Kidney tubule cell (primary cell): Measurements from ENCODE around the gene MREG.
"Not testable (repeated sequence)": the region's sequence is repeated elsewhere in the genome, so short reads cannot be mapped to it uniquely, and the experiment has no call there.

Experiments
- DNase-seq: peaks from one replicate; pipeline ENCODE4 v3.0.0-alpha.2; 2018; ENCODE audit warnings: low spot score

MREG gene

DNA sequence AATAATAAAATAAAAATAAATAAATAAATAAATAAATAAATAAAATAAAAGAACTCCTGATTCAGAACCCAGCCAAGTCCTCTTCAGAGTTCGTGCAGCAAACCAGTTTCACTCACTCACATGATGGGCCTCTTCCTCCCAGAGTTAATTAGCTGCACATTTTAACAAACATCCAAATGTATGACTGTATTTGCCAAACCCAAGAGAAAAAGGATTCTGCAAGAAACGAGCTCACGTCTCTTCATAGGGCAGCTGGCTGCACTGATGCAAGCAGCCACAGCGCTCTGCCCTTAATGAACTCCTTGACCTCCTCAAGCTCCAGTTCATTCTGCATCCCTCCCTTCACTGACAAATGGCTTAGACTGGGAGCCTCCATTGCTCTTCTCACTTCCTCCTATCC lies 55.1 kb downstream of the MREG start:
- no peak for DNase-seq

DNA sequence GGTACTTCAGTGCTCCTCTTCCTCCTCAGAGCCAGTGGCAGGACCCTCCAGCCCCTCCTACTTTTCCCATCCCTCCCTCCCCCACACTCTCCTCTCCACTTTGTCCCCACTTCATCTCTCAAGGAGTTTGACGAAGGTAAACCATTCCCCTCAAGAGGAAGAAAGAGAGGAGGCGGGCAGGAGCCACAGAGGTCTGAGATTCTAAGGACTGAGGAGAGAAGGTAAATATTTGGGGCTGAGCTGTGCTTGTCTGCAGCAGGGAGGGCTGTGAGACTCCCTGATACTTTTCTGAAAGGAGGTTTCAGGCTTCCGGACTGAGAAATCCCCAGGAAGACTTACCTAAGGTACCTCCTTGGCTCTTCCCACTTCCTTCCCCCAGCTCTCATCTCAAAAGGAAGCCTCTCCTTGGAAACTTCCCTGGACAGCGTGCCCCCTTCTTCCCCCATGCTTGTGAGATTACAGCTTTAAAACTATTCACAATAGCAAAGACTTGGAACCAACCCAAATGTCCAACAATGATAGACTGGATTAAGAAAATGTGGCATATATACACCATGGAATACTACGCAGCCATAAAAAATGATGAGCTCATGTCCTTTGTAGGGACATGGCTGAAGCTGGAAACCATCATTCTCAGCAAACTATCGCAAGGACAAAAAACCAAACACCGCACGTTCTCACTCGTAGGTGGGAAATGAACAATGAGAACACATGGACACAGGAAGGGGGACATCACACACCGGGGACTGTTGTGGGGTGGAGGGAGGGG lies 55.8 kb downstream of the MREG start:
- not testable (repeated sequence) for DNase-seq

- DNase-seq: no peak
Observed at GRCh38 chr2:215952860-215953637, 60.3 kb downstream of the MREG start.

DNA sequence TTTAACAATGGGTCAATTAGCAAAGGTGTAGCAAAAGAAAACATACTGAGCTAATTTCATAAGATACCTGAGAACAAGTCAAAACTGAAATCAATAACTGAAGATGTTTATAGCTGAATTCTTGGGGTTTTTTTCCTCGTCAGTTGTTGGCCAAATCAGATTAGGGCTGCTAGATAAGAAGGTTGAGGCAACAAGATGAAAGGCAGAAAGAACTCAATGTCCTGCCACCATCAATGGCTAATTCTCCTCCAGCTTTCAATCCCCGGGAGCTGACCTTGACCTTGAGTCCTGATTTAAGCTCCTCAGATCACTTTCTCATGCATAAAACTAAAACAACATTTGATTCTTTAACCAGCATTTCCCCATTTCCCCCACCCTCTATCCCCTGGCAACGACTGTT lies 61.8 kb downstream of the MREG start:
- no peak for DNase-seq

GRCh38 chr2:215949991-215950404 lies 63.4 kb downstream of the MREG start:
- peak; percentile 60 for DNase-seq

DNA sequence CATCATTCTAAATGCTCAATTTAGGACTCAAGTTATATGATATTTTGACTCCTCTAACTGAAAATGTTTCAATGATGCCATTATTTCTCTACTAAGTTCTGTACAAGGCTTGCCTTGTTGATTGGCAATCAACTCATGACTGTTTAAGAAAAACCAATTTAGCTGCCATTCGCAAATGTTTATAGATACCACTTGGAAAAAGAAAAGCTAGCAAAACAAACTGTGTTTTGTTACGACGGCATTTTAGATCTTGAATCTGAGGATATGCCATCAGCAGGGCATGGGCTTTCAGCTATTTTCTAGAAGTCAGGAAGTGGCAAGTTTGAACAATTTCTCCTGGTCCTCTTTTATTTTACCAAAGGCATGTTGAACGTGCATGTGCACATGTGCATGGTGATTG lies 65.3 kb downstream of the MREG start:
- no peak for DNase-seq

DNA sequence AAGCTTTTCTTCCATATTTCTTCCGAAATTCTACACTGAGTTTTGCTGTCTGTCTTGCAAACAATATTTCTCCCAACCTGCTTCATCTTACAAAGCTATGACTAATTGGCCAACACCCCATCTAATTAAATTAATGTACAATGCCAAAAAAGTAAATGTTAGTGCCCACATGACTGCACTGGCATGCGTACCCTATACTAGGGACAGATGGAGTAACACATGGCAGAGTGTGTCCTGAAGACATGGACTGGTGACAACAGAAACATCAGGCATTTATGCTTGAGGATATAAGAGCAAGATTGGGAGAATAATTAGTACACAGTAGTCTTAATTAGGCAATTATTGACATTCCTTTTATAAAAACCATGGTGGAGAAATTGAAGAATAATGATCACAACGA lies 66.8 kb downstream of the MREG start:
- DNase-seq: no peak

DNA sequence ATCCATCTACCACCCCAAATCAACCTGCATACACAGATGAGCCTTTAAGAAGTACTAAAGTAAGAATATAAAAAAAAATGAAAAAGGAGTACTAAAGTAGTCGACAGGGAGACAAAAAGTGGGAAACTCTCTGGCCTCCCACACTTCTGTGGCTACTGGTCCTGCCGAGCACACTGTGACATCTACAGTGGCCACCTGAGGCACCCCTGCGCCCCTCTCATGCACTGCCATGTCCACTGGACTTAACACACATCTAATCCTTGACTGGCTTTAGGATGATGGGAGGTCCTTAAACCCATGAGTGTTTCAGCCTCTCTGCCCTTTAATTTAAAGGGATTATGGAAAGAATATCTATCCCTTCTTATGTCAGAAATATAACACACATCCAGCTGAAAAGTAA lies 71.2 kb downstream of the MREG start:
- no peak for DNase-seq

DNA sequence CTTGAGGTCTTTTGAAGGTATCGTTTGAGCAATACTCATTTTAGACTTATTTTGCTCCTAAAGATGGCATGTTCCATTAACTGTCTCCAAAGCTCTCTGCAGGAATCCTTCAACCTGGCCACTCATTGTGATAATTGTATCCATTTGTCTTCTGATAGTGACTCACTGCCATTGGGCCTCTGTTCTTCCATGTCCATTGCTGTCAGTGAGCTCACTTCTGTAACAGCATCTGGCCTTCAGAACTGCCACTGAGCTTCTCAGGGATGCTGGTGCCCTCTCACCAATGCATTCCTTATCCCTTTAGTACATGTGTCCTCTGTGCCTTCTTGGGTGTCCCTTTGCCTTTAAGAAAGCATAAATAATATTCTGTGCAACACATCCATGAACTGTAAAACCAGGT lies 71.6 kb downstream of the MREG start:
- no peak for DNase-seq

DNA sequence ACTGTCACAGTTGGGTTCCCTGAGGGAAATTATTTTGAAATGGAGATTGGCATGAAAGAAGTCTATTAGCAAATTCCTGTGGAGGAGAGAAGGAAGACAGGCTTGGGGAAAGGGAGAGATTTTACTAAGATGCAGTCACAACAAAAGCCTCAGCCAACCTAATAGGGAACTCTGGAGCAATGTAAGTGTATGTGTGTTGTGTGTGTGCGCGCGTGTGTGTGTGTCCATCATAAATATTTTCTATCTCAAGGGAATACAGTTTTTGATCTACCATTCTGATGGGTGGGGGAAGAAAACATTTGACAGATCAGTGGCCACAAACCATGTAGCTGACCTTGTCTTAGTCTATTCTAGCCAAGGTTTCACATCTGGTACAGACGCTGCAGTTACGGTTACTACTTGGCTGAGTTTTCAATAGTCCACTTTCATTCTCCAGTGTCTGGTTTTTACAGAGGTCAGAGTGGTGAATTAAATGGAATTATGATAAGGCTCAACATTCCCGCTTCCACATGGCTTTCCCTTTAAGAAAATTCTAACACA lies 72.6 kb downstream of the MREG start:
- no peak for DNase-seq

DNA sequence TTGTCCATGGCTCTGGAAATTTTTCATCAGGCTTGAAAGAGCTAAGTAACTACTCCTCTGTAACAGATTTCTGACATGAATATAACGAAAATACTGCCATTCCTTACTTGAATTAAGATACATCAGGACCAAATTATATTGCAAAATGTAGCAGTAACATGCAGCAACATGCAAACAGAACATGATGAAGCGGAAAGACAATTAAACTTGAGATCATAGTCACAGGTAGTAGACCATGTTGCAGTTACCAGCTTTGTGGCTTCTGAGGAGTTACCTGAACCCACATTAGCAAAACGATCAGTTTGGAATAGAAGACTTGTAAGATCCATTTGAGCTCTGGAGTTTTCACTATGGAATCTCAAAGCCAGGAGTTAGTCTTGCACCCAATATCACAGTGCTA lies 76.2 kb downstream of the MREG start:
- DNase-seq: no peak

- DNase-seq: no peak
Observed at GRCh38 chr2:215933151-215933550, 80.2 kb downstream of the MREG start.

- DNase-seq: peak; percentile 72
Observed at GRCh38 chr2:215931256-215931903, 82.0 kb downstream of the MREG start.

- DNase-seq: peak; percentile 21
Observed at GRCh38 chr2:215930505-215931253, 82.7 kb downstream of the MREG start.

DNA sequence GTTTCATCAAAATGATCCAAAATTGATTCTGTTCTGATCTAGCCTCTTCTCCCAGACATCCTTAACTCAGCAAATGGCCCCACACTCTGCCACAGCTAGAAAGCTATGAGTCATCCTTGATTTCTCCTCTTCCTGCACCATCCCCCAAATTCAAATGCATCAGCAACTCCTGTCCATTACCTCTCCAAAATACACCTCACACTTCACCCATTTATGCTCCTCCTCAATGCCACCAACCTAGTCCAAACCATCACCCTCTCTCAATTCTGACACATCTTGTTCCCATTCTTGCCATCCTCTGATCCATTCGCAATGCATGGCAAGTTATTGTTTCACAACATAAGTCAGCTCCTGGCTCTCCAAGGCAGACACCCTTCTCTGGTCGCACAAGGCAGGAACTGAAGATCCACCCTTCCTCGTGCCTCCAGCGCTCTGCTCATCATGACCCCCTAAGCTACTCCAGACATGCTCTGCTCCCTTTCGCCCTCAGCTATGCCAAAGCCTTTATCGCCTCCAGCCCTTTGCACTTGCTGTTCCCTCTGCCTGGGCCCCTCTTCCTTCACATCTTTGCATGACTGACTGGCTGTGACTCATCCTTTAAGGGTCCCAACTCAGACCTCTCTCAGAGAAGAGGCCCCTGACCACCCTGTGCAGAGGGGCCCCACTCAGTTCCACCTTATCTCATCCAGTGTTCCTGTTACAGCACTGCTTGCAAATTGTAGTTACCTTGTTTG lies 83.6 kb downstream of the MREG start:
- peak; percentile 43 for DNase-seq

GRCh38 chr2:215928086-215928485 lies 85.3 kb downstream of the MREG start:
- no peak for DNase-seq

DNA sequence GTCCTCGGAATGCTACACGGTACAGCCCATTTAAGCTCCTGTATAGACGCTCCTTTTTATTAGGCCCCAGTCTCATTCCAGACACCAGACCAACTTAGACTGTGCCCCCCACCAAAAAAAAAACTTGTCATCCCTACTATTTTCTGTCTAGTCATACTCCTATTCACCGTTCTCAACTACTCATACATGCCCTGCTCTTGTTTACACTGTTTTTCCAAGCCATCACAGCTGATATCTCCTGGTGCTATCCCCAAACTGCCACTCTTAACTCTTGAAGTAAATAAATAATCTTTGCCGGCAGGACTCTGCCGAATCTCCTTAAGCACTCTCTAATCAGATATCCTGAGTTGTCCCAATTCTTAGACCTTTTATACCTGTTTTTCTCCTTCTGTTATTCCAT lies 86.4 kb downstream of the MREG start:
- DNase-seq: not testable (repeated sequence)

GRCh38 chr2:215921895-215922294 lies 91.5 kb downstream of the MREG start:
- peak; percentile 85 for DNase-seq

- peak; percentile 77 for DNase-seq
Observed at GRCh38 chr2:215920244-215921100, 92.9 kb downstream of the MREG start.

- DNase-seq: no peak
Observed at GRCh38 chr2:215919624-215920243, 93.6 kb downstream of the MREG start.
